ENCODE measurements around the gene FOXN3.
"Not testable (repeated sequence)": the region's sequence is repeated elsewhere in the genome, so short reads cannot be mapped to it uniquely, and the experiment has no call there.

Gene FOXN3

DNA sequence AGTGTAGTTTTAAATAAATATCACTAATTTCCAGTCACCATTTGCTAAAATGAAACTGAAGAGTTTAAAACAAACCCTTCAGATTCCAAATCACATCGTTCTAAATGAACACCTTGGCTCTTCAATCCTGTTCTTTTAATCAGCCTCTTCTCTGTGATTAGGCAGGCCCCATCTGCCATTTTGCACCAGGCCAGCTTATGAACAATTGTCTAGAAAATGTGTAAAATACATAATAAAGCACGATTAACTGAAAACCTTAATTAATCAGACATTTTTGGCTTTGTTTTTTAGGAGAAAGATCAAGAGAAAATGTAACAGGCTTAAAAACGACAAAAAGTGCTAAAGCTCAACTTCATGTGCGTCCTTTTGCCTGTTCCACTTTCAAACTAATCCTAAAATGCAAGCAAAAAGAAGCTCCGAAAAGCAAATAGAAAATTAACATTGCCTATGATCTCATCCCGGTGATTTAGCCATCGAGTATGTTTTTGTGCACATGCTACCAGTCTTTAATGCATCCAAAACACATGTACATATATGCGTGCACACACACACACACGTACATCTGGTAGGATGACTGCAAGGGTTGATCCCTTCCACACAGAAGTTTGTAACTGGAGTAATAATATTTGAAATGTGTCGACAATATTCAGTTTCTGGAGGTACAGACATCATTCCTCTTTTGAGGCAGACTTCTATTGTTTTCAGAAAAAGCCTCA is 288.6 kb downstream of the FOXN3 start:
- no peak for DNase-seq (ENCODE audit: low spot score)

DNA sequence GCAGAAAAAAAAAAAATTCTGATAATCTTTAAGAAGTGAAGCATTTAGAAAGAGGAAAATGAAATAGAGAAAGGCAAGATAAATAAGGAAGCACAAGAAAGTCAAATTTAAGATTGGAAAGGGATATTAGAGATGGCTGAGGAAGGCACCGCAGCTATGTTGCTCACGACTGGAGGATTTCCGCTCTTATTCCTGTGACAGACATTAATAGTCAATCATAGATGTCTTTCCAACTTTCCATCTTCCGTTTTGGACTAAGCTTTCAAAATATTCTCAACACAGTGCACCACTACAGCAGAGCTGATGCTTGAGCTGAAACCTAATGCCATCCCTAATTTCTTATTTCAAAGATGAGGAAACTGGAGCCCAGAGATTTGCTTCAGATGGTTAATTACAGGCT is 290.6 kb downstream of the FOXN3 start:
- DNase-seq (ENCODE audit: low spot score): no peak

GRCh38 chr14:89125216-89125615 is 291.8 kb downstream of the FOXN3 start:
- no peak for DNase-seq (ENCODE audit: low spot score)

DNA sequence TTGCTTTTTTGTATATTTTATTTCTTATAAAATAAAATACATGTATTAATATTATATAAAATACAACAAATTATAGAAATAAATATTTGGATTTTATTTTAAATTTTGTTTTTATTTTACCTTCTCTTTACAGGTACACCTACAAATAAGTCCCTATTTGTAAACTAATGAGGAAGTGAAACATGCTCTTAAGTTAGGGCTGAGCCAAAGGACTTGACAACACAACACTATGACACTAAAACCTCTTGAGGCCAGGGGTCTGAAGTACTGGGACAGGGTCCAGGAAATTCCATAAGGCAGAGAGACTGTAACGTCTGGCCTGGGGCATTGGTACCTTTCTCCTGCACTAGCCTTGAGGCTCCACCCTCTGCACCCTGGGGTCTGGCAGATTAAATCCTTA is 293.2 kb downstream of the FOXN3 start:
- no peak for DNase-seq (ENCODE audit: low spot score)

GRCh38 chr14:89123215-89123614 is 293.8 kb downstream of the FOXN3 start:
- no peak for DNase-seq (ENCODE audit: low spot score)

DNA sequence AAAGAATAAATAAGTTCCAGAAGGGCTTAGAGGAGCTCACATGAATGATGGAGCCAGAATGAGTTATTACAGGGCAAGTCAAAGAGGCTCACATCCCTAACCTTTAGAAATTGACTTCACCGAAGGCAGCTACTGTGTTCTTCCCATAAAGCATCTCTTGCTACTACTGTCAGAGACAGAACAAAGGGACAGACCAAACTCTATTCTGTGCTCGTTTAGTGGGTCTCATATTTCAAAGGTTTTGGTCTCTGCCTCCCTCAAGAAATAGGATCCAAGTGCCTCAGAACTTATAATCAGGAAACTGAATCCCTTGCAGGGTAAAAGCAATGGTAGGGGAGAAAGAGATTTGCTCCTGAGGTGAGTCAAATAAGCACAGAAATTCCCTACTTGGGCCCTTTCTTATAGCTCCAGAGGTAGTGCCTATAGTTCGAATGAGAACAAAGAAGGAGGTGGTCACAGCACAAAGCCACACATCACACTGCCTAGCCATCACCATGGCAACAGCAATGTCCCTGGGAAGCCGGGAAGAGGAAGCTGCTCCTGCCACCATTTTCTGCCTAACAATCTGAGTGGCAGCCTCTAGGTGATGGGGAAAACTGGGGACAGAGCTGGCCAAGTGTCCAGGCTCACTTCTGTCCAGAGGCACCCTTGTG is 294.9 kb downstream of the FOXN3 start:
- no peak for DNase-seq (ENCODE audit: low spot score)

- DNase-seq (ENCODE audit: low spot score): no peak
Measured at GRCh38 chr14:89117012-89117411, 300.0 kb downstream of the FOXN3 start.

GRCh38 chr14:89114109-89114508 is 302.9 kb downstream of the FOXN3 start:
- DNase-seq (ENCODE audit: low spot score): no peak

DNA sequence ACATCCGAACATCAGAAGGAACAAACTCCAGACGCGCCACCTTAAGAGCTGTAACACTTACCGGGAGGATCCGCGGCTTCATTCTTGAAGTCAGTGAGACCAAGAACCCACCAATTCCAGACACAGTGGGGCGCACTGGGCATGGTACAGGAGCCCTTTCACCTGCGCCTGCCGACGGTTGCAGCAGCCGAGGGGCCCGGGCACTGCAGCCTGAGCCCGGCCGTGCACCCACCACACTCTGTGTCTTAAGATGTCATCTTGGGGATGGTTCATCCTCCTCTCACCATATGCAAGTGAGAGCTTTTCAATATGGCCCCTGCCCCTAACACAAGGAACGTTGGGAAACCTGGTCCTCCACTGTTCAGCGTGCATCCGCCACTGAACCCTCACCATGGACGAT is 304.3 kb downstream of the FOXN3 start:
- DNase-seq (ENCODE audit: low spot score): no peak

- DNase-seq (ENCODE audit: low spot score): not testable (repeated sequence)
Measured at GRCh38 chr14:89111766-89112543, 305.1 kb downstream of the FOXN3 start.

DNA sequence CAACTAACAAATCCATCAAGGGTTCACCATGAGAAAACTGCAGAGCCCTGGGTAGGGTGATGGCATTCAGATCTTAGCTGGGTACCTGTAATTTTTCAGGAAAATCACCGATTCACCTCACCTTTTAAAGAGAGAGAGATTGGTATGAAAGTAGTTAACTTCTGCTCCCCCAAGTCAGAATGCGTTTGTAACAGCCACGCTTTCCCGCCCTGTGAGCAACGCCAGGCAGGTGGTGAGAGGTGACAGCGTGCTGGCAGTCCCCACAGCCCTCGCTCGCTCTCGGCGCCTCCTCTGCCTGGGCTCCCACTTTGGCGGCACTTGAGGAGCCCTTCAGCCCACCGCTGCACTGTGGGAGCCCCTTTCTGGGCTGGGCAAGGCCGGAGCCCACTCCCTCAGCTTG is 305.8 kb downstream of the FOXN3 start:
- DNase-seq (ENCODE audit: low spot score): not testable (repeated sequence)

GRCh38 chr14:89110110-89110509 is 306.9 kb downstream of the FOXN3 start:
- no peak for DNase-seq (ENCODE audit: low spot score)

DNA sequence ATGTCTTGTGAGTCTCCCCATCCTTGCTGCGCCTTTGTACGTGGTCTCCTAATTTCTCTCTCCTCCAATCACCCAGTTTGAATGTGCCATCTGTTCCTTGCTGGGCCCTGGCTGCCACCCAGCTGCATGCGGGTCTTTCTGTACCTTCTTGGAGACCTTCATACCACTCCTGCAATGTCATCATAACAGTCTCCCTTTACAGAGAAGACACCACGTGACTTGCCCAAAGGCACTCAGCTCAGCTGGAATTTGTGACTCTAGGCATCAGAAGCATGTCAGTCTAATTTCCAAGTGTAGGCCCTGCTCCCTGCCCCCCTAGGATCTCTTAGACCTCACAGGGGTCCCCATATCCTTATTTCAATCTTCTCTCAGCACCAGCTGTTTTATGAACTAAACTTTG is 308.4 kb downstream of the FOXN3 start:
- no peak for DNase-seq (ENCODE audit: low spot score)

GRCh38 chr14:89107626-89108025 is 309.4 kb downstream of the FOXN3 start:
- no peak for DNase-seq (ENCODE audit: low spot score)

Data from CD4-positive, alpha-beta T cell treated with Interleukin-2 at 100 ng/mL for 4 hours (primary cell).